HT-29 (cell line): ENCODE measurements around the gene SLC66A2. TPM values are rescaled to one million over a fixed set of nuclear protein-coding genes. Genes with fewer than 3 reads are reported as not detected.

Experiments used
- DNase-seq: peaks from one replicate; pipeline ENCODE4 v3.0.0-alpha.2; 2015; ENCODE audit warnings: low spot score
- total RNA-seq: library from RNA; depleted of rRNA; stranded (reverse); fragments of >200 nt; shearing (Covaris generic); gene quantifications from 2 replicates; pipeline ENCODE4 v1.2.3, GENCODE V29; 2014

Gene SLC66A2
- total RNA-seq, 1 experiment from 2014 or later = 37.4 TPM

DNA sequence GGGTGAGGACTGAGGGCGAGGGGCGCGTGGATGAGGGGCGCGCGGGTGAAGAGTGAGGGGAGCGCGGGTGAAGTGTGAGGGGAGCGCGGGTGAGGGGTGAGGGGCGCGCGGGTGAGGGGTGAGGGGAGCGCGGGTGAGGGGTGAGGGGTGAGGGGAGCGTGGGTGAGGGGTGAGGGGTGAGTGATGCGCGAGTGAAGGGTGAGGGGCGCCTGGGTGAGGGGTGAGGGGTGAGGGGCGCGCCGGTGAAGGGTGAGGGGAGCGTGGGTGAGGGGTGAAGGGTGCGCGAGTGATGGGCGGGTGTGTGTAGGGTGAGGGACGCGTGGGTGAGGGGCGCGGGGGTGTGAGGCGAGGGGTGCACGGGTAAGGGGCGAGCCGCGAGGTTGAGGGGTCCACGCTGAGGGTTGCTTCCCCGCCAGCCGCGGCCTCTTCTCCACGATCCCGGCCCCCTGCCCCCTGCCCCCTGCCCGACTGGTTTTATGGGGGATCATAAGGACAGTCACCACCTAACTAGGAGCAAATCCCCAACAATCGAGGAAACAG lies 1.1 kb upstream of the SLC66A2 start:
- no peak for DNase-seq

DNA sequence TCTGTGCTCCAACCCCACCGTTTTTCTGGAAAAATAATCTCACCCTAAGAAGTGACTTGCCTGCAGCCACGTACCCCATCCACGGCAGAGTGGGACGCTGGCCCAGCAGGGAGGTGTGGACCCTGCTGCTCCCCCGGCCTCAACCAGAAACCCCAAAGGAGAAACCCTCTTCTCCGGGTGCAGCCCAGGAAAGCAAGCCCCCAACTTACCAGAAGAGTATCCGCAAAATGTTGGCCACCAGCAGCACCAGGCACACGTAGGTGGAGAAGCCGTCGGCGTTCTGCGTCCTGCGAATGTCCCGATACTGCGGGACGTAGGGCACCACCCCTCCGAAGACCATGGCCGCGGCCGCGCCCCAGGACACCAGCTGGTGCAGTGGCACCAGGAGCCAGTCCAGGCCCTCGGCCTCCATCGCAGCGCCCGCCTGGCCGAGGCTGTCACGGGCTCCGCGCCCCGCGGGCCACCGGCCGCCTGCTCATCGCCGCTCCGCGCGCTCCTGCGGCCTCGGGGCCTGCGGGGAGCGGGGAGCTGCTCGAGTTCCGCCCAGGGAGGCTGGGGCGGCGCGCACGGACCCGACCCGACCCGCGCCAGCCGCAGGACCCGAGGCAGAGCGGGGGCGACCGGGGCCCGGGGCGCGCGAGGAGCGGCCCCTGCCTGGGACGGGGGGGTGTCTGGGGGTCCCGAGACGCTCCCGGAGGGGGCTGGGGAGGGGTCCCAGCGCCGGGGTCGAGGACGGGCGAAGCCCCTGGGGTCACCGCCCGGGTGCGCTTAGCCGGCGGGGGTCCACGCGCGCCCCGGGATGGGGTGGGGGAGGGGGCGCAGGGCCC lies 725 bp downstream of the SLC66A2 start:
- DNase-seq = peak; percentile 28

DNA sequence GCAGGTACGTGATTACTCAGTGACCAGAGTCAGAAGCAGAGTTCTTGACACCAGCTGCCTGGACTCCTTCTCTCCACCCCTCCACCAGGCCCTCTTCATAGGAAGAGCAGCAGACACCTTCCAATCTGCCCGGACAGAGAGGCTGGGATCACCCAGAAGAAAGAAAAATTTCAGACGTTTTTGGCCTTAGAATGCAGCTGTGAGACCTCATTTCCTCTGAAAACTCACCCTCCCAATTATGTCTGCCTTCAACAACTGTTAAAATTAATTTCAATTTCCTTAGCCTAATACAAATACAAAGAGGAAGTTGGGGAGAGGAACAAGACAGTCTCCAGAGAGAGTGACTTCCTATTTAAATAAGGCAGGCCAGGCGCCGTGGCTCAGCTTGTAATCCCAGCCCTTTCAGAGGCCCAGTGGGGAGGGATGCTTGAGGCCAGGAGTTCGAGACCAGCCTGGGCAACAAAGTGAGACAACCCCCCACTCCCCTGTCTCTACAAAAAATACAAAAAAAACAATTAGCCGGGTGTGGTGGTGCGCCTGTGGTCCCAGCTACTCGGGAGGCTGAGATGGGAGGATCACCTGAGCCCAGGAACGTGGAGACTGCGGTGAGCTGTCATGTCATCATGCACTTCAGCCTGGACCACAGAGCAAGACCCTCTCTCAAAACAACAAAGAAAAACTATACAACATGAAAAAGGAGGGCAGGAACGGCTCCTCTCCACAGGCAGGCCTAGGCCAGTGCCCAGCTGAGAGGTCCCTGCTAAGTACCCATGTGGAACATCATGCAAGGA lies 1.6 kb downstream of the SLC66A2 start:
- no peak for DNase-seq

DNA sequence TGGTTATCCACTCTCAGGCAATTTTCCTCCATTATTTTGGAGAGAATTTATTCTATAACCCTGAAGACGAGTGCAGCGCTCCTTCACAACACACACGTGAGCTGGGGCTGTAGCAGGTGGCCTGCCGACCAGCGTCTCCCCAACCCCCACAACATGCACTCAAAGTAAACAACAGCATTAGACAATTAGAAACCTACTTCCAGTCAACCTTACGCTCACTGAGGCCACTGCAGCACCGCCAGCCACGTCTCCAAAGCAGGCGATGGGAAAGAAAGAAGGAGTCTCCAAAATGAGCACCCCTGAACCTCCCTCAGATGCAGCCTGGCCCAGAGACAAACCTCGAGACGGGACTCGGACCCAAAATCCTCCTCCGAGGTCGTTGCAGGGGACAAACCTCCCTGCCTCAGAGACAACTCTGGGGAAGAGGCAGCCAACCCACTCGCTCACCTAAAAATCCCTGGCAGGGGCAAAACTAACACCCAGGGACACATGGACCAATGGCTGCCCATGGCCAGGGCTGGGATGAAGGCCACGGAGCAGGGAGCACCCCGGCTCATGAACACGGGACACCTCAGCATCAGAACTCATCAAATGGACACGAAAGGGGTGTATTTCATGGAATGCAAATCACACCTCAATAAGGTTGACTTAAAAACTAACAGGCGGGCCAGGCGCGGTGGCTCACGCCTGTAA lies 2.6 kb downstream of the SLC66A2 start:
- DNase-seq = no peak

DNA sequence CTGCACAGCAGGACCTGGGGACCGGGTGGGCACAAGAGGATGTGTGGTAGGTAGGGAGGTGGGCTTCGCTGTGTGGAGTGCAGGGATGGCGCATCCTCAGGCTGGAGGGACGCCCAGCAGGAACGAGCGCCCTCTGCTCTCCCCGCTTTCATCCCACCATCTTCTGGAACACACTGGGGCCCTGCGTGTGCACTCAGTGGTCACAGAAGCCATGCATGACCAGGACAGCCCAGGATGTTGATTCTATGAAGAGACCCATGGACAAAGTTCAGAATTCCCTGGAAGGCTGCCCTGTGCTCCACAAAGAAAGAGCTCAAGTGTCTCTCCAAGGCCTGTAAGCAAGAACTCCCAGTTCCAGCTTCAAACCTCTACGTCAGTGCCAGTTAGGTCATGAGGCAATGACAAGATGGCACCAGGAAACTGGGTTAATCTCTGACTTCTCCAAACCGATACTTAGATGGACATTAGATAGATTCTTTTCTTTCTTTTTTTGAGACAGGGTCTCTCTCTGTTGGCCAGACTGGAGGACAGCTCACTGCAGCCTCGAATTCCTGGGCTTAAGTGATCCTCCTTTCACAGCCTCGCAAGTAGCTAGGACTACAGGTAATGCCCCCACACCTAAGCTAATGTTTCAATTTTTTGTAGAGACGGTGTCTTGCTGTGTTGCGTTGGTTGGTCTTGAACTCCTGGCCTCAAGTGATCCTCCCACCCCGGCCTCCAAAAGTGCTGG lies 3.4 kb downstream of the SLC66A2 start:
- DNase-seq = no peak

DNA sequence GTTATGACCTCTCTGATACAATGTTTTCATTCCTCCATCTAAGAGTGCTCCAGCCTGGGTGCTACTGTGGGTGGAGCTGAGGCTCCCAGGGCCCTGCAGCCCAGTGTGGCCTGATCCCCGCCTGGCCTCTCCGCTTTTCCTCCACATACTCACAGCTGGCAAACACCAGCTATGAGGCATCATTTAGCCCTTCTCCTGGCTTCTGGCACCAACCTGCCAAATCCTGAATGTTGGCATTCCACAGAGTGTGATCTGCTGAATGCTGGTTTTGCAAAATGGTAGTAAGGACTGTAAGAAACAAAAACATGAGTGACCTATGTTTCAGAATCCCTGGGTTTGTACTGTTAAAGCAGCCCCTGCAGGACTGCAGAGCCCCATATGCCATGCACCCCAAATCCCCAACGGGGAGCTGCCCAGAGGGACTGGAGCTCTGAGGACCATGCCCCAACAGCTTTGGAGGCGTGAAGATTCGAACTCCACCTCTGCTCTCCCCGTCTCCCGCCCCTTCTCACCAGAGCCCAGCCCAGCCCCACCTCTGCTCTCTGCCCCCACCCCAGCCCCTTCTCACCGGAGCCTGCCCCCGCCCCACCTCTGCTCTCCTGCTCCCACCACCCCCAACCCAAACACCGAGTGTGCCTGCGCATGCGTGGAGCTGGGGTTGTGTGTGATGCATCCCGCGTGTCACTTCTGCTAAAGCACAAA lies 4.2 kb downstream of the SLC66A2 start:
- no peak for DNase-seq

DNA sequence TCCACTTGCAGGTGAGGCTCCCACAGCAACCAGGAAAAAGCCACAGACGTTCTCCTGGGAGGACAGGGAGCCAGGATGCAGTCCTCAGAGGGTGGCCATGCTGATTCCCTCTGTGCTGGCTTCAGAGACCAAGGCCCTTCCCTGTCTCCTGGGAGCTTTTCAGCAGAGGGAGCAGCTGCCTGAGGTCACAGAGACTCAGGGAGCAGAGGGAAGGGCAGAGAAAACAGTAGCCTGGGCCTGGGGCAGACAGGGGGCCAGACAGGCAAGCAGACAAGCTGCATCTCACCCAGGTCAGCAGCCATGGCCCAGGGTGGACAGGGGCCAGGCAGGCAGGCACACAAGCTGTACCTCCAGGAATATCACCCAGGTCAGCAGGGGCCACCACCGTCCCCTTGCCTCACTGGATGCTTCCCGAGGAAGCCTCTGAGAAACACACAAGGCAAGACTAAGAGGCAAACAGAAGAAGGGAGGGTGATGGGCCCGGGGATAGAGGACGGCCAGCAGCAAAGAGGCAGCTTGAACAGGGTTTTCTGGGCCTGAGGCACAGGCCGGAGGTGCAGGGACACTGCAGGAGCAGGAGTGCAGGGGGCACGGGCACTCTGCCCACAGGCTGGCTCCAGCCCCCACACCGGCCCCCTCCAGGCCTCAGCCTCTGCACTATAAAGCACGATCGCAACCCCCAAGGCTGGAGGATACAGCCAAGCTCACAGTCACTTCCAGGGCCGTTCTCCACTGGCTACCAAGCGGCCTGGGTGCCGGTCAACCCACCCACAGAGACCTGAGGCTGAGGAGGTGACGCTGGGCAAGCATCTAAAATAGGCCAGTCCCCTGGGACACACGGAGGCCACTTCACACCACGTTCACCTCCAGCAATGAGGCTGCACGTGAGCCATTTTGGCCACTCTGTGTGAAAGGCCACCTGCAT lies 6.1 kb downstream of the SLC66A2 start:
- no peak for DNase-seq

DNA sequence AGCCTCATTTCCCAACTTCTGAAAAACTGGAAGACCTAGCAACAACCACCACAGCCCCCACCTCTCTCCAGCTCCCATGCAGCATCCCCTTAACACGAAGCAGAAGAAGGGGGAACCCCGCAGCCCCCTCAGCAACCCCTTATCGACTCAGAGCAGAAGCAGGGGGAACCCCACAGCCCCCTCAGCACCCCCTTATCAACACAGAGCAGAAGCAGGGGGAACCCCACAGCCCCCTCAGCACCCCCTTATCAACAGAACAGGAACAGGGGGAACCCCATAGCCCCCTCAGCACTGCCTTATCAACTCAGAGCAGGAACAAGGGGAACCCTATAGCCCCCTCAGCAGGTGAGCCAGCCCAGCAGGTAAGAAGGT lies 6.7 kb downstream of the SLC66A2 start:
- DNase-seq = no peak

DNA sequence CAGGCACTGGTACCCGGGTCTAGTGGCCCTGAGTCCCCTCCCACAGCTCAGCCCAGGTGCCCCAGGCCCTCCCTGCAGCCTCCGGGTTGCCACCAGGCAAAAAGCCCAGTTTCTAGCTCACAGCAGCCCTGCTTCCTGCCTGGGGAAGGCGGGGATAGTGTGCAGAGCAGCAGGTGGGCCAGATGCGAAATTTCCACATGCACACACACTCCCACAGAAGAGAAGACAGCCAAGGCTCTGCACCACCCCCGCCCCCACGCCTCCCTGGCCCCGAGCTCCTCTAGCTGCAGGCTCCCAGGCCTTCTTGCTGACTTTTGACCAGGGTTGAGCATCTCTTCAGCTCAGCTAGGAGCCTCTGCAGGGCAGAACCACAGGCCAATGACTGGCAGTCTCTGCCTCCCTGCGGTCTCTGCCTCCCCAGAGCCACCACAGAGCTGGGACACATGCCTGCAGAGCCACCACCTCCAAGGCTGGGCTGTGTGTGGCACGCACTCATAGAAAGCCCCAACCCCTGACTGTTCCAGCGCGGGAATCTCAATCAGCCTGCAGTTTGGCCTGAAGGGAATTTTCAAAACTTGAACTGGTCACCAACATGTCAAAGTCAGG lies 7.2 kb downstream of the SLC66A2 start:
- no peak for DNase-seq

DNA sequence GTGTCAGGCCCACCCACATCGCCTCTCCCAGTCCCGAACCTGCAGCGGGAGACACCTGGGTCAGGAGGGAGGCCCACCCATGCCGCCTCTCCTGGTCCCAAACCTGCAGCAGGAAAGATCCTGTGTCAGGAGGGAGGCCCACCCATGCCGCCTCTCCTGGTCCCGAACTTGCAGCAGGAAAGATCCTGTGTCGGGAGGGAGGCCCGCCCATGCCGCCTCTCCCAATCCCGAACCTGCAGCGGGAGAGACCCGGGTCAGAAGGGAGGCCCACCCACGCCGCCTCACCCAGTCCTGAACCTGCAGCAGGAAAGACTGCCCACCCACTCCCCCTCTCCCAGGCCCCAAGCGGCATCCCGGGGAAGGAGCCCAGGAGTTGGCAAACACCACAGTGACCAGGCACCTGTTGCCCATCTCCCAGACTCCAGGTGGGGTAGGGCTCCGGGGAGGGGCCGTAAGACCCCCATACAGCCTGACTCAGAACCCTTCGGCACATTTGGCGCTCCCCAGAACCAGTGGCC lies 7.8 kb downstream of the SLC66A2 start:
- no peak for DNase-seq

DNA sequence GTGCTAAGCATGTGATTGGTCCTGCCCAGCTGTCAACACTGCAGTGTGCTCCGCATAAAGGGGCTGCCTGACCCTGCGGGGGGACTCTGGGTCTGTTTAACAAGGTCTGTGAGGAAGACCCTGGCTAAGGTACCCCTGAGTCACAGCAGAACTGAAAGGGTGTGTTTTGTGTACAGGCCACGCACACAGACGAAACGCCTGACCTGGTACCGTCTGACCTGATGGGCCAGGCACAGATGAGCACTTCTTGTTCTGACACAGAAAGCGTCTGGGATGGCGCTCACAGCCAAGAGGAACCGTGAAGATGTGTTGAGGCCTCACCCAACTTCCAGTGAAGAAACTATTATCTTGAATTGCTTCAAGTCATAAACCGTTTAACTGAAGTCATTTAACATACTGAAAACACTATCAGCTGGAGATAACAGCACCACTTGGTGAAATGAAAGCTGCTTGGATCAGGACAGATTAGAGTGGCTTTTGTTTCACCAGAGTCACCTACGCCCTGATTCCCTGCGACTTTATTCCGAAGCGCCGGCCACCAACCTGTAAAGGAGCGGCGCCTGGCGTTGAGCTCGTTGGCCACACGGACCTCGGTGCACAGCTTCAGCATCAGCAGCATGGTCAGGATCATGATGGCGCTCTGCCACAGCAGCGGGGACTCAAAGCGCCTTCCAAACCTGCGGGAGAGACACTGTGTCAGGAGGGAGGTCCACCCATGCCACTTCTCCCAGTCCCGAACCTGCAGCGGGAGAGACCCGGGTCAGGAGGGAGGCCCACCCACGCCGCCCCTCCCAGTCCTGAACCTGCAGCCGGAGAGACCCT lies 8.5 kb downstream of the SLC66A2 start:
- no peak for DNase-seq

DNA sequence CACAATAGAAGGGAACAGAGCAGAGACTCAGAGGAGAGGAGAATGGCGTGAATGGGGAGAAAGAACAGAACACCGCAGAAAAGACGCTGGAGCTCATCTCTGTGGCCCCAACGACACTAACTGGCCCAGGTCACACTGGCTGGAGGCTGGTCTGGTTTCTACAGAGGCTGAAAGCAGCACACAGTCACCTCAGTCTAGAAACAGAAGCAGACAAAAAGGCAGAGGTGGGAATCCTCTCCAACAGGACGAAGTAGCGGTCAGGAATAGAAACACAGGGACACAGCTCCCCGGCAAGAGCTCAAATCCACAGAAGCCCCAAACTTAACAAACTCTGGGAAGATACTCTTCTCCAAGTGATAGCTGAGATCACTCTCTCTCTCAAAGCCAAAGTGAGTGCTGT lies 9.2 kb downstream of the SLC66A2 start:
- no peak for DNase-seq

DNA sequence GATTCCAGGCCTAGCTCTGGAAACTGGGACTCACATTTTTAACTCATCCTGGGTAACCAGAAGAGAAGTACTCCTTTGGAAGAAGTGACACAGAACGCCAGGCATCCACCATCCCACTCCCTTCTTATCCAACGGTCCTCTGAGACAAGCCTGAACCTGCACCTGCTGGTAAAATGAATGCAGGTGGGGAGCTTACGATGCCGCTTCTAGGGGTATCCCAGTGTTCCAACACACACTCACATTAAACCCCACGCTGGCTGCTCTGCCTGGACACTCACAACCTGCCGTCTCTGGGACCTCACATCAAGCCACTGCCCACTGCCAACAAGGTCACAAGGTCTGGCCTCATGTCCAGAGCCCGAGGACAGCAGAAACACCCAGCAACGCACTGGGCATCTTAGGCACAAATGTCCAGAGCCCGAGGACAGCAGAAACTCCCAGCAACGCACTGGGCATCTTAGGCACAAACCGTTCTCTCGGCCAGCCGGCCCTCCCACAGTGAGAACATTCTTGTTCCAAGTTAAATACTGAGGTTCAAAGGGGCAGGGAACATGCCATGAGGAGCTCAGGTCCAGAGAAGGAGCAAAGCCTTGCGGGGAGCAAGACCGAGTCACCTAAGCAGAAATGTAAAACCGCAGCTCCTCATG lies 9.9 kb downstream of the SLC66A2 start:
- DNase-seq = no peak

DNA sequence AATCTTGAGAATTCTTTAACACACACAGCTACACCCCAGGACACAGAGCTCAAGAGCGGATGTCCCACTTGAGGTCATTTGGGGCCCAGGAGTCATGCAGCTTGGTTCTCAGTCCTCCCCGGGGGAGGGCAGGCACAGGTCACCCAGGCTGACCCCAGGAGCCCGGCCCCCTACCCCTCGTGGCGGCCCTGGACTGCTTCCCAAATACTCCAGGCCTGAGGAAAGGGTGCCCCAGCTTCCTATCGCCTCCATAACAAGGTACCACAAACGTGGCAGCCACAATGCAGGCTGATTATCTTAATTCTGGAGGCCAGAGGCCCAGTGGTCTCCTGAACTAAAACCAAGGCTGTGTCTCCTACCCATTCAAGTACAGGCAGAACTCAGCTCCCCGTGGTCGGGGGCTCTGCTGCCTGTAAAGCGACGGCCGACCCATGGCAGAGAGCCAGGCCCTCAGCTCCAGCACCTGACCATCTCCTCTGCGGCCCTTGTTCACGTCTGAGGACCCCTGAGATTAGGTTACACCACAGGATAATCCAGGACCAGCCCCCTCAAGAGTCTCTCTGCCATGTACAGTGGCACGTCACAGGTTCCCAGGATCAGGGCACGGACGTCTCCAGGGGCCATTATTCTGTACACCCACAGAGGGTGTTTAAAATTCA lies 10.5 kb downstream of the SLC66A2 start:
- no peak for DNase-seq

DNA sequence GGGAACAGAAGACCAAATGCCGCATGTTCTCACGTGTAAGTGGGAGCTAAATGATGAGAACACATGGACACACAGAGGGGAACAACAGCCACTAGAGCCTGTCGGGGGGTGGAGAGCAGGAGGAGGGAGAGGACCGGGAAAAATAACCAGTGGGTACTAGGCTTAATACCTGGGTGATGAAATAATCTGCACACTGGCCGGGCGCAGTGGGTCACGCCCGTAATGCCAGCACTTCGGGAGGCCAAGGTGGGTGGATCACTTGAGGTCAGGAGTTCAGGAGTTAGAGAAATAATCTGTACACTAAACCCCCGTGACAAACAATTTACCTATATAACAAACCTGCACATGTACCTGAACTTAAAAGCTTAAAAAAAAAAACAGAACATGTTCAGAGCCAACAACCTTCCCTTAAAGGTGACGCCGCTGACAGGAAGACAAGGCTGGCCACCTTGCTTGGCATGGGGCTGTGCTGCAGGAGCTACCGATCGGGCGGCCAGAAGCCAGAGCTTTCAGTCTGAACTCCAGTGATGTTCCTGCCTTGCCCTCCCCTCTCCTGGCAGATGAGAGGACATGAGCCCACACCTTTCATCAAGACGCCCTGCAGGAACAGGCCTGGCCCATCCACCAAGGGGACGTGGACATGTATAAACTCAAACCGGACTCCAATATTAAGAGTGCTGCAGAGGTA lies 11.2 kb downstream of the SLC66A2 start:
- no peak for DNase-seq

DNA sequence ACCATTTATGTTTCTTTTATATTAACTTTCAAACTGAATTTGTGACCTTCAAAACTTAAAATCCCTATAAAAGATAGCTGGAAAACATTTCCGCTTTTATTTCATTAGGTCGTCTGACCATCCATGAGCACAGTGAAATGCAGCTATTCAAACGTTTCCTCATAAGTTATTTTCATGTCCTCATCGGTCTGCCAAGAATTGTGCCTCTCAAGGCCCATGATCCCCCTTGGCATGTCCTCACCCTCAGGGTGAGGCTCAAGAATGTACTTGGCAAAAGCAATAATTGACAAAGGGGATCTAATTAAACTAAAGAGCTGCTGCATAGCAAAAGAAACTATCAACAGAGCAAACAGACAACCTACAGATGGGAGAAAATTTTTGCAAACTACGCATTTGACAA lies 12.4 kb downstream of the SLC66A2 start:
- DNase-seq = no peak
